NCI-H2081 (cell line): ENCODE results near the gene POSTN.

ENCODE experiments used
- DNase-seq, 2 experiments: peaks; one replicate each; lab custom pipeline; 2025; lab: John Stamatoyannopoulos, UW

POSTN gene

GRCh38 chr13:37598597-37598996 lies at the start of gene POSTN:
Gene POSTN, minus strand, starts transcription at chr13:37598768. Its CDS starts 42 bp downstream, at chr13:37598726.
- peak in 1 of 2 experiments; percentile 25 for DNase-seq

- DNase-seq, result no peak
Observed at GRCh38 chr13:37647031-37647650, 48.6 kb upstream of the POSTN start.

DNA sequence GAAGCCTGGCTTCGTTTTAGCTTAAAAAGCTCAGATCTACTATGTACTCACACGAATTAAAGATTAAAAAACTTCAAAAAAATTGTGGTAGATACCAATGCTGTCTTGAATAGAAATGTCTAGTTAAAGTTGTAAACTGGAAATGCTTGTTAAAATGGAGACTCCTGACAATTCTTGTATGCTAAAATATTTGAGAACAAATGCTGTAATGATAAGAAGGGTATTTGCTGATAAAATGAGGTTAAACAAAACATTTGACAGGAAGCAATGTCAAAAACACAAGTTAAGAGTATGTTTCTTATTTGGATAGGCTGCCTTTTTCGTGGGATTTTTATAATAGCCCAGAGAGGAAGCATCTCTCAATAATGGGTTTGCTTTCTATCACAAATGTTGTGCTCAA lies 48.0 kb upstream of the POSTN start:
- no peak for DNase-seq

- no peak for DNase-seq
Observed at GRCh38 chr13:37645181-37645740, 46.7 kb upstream of the POSTN start.

DNA sequence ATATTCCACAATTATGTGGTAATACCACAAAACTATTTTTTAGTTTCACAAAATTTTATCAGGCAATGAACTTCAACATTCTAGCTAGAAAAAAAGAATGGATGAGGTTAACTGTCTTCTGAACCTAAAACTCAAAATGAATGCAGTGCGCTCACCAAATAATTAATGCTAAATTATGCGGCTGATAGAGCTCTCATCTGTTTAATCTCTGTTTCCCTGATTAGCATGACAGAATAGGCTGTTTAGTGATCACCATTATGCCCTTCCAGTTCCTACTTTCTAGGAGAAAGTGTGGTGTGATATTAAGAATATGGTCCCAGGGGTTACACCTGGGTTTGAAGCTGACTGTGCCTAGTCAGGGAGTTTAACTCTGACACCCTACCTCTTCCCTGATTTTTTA lies 42.8 kb upstream of the POSTN start:
- no peak for DNase-seq

DNA sequence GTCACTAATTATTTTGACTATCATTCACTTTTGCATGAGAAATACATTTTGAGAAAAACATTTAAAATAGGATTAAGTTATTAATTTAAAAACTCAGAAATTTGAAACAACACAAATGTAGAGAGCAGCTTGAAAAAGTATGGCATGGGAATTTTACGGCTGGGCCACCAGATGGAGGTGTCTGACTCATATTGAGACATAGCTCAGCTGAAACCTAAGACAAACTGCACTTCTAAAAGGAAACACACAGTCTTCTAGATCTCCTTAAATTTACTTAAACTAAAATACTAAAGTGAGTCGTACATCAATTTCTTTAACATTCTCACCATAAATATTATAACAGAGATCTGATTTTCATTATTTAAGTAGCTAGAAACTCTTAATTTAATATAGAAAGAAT lies 41.9 kb upstream of the POSTN start:
- DNase-seq, result peak; percentile 6 to 16

- DNase-seq, result no peak
Observed at GRCh38 chr13:37636701-37637100, 38.1 kb upstream of the POSTN start.

GRCh38 chr13:37632294-37632693 lies 33.7 kb upstream of the POSTN start:
- DNase-seq, result no peak

- DNase-seq, result peak; percentile 72 to 94
Observed at GRCh38 chr13:37627428-37627827, 28.9 kb upstream of the POSTN start.

- DNase-seq, result no peak
Observed at GRCh38 chr13:37621811-37622361, 23.3 kb upstream of the POSTN start.

- DNase-seq, result no peak
Observed at GRCh38 chr13:37618554-37618953, 20.0 kb upstream of the POSTN start.

DNA sequence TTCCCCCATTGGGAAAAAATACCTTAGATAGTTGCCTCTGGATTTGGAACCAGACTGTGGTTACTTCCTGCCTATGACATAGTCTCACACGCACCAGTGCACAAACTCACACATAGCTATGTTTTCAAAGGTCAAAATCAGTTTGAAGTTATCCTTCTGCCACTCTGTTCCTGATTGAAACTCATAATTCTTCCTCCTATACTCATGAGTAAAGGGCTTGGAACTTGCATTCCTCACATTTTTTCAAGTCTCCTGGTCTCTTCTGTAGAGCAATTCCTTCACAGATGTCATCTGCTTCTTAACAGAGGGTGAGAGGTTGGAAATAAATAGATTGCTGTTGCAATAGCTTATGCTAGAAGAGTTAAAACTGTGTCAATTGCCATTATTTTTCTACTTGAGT lies 18.6 kb upstream of the POSTN start:
- no peak for DNase-seq

DNA sequence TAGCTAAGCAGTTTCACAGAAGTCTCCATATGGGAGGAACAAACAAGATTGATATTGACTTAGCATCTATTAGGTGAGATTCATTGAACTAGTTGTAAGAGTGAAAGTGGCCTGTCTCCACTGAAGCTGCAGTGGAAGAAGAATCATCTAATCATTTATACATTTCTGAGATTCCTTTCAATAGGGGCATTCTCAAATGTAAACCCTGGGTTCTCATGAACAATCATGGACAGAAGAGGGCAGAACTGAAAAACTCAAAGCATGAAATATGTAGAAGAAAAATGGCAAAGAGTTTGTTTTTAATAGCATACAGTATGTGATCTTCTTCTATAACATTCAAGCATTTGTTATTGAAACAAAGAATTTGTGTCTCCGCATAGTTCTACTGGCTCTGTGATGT lies 17.6 kb upstream of the POSTN start:
- no peak for DNase-seq

- no peak for DNase-seq
Observed at GRCh38 chr13:37615276-37615675, 16.7 kb upstream of the POSTN start.

DNA sequence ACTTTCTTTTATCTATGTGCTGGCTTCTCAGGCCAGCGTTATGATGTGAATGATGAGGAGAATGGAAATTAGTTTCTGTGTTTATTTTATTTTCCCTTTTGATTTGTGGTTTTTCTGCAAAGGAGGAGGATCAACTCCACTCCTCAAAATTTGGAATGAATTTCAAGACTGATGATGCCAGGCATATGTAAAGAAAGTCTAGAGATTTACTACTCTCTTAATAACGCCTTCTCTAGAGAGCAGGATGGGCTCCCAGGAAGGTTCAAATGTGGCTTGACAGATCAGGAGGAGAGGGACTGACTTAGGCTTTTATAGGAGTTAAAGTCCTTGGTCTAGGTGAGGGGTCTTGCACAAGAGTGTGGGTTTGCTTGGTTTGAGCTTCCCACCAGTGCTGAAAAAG lies 15.1 kb upstream of the POSTN start:
- no peak for DNase-seq

GRCh38 chr13:37613236-37613635 lies 14.7 kb upstream of the POSTN start:
- DNase-seq, result no peak

- no peak for DNase-seq
Observed at GRCh38 chr13:37608750-37609339, 10.3 kb upstream of the POSTN start.

DNA sequence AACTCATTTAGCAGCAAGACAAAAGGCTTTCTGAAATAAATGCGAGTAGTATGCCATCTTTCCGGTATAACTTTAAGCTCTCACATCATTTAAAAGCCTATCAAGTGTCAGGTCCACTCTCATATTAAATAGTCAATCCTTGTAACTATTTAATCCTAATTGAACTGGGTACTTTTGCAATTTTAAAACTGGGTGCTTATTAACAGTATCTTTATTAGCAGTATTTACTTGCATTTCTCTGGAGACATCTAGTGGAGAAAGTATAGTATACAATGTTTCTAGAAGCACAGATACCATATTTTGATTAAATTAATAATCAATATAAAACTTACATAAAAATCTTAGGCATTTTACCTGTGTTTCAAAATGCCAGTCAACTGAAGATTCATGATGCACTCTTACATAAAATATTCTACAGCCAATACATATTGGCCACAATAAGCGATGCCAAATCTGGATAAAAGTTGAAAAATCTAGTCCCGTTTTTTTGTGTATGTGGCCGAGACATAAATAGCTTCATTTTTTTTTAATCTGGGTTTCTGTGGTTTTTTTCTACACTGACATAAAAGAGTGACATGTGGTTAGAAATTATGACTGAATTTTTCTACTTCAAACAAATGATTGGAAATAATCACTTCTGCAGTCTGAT lies 4.3 kb upstream of the POSTN start:
- DNase-seq, result peak in 1 of 2 experiments; percentile 20

- DNase-seq, result no peak
Observed at GRCh38 chr13:37601648-37602440, 3.3 kb upstream of the POSTN start.

DNA sequence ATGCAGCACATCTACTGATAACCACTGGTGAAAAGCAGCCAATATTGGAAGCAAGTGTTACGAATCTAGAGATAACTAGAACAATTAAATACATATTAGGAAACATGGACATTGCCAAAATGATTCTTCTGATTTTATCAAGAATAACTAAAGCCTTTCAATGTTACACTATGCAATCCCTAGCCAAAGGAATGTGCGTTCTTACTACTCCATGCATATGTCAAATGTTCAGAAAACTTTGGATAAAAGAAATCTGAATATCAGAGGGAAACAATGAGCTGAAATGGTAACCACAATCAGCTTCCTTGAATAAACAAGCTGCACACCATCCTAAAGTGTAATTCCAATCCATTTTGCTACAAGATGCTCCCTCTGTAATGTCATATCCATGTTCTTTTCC lies 951 bp upstream of the POSTN start:
- no peak for DNase-seq

GRCh38 chr13:37597477-37598025 lies 1.0 kb downstream of the POSTN start:
- DNase-seq, result peak in 1 of 2 experiments; percentile 75

DNA sequence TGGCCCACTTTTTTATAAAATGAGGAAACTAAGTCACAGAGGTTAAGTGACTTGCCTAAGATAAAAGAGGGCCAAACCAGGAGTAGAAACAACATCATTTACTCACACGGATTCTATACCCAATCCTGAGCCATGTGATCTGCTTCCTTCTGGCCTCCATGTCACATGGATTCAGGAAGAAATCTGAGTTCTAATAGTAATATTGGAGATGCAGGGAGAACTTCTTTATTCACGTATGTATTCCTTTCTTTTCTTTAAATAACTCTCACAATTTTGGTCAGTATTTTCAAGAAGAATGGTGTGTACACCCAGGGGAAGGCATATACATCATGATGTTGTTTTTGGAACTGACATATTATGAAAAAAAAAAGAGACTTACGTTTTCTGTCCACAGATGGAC lies 1.8 kb downstream of the POSTN start:
- DNase-seq, result no peak
